Hematopoietic multipotent progenitor cell treated with erythropoietin and hydrocortisone succinate and interleukin-3 and kit ligand, for 15 days (in vitro differentiated cells): ENCODE measurements around the gene RFX4.
"Not testable (repeated sequence)": the region's sequence is repeated elsewhere in the genome, so short reads cannot be mapped to it uniquely, and the experiment has no call there.

ENCODE experiments used
- DNase-seq: peaks from one replicate; pipeline ENCODE4 v3.0.0-alpha.2; 2015; ENCODE audit warnings: low spot score

Gene RFX4

DNA sequence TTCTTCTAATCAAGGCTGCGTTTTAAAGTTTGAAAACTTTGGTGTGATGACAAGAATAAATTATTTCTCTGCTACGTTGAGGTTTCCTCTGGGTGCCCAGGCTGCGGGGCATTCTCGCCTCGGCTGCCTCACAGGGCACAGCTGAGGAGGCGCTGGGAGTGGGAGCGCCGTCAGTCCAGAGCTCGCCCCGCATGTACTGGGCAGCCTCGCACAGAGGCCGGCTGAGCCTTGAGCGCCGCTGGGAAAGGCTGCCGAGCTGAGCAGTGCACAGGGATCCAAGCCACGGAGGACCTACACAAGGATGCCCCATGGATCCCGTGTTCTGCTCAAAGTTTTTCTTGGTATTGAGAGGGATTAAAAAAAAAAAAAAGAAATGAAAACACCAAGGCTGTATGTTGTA is 11.6 kb downstream of the RFX4 start:
- DNase-seq, result no peak

DNA sequence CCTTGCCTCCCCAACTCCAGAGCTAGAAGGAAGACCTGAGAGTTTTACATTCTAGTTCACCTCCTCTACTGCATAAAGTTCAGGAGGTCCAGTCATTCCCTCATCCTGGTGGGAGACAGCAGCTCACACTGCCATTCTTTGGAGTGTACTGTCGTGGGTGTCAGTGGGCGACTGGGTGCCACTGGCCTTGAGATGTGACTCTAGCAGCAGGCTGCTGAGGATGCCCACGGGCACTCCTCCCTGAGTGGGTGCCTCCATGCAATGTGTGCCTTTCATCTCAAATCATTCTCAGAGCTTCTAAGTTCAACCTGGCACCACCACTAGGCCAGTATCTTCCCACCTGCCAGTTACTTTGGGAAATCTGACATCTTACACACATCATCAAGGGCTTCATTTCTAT is 12.5 kb downstream of the RFX4 start:
- no peak for DNase-seq

DNA sequence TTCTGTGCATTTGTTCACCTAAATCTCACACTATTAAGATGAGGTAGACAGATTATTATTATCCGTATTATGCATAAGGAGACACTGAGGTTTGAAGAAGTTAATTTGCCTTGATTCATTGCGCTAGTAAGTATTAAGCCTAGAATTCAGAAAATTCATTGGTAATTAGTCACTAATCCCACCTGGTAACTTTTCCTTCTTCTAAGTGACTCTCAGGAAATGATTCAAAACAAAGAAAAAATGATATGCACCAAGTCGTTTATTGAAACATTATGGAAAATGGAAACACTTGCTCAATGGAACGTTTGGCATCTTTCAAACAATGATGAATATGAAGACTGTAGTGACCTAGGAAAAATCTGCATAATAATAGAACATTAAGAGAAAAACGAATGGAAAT is 15.2 kb downstream of the RFX4 start:
- DNase-seq, result no peak

DNA sequence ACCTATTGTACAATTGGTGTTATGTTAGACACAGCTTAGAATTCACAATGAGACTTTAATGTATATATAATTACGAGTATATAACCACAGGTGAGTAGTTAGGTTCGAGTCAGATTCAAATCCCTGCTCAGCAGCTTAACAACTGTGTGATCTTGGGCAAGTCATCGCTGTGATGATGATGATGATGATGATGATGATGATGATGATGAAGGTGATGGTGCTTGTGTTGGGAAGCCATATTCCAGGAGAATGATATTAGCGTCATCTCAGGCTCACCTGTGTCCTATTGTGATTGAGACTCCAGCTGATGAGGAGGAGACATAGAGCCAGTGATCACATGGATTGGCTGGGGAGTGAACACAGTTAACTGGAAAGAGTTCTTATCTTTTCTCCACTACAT is 16.5 kb downstream of the RFX4 start:
- DNase-seq, result no peak

DNA sequence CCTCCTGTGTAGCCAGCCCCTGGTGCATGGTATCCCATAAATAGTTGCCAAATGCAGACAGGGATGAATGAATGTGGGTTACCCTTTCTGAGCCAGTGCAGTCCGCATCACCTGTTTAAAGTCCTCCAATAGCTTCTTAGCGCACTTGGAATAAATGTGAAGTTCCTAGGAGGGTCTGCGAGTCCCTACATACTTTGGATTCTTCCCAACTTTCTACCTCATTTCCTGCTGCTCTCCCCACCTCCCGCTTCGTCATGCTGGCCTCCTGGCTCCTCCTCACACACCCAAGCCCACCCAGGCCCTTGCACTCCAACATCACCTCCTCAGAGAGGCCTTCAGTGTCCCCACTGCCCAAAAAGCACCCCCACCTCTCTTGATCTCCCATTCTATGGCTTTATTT is 17.7 kb downstream of the RFX4 start:
- DNase-seq, result no peak

DNA sequence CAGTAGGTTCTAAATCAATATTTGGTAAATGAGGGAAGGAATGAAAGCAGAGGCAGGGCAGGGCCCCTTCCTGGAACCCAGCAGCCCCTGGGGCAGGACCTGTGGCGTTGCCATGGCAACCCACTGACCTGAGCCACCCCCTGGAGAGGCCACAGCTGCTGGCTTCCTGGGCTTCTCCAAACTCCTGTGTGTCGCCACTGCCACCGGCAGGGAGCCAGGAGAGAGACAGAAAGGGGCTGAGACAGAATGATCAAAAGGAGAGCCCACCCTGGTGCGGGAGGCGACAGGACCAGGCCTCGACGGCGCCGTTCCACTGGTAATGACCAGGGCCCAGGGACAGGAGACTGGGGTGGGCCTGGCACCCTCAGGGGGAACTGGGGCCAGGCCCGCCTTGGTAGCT is 18.2 kb downstream of the RFX4 start:
- no peak for DNase-seq

DNA sequence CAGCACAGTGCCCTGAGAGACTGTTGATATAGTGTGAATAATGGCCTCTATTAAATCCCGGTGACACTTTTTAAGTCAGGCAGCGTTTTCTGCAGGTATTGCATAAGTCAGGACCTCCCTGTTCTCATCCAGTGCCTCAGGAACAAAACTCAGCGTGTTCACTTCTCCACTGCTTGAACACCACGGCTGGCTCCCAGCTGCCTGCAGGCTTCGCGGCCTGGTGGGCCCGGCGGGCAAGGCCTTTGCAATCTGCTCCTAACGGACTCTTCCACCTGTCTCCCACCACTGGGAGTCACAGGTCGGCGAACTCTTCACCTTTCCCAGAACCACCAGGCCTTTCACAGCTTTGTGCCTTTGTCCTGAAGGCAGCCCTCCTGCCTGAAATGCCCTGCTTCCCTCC is 18.7 kb downstream of the RFX4 start:
- DNase-seq, result no peak

DNA sequence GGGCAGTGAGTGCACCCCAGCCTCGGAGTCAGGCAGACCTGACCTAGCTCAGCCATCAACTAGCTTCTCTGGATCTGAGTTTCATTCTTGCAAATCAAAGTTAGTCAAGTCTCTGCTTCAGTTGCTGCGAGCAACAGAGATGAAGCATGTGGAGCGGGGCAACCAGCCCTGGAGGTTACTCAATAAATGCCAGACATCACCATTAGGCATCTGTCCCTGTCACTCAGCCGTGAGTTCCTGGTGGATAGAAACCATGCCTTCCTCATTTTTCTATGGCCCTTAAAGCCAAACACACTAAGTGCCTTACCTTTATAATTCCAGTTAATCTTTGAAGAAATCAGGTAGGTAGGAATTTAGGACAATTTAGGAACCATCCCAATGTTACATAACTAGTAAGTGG is 19.3 kb downstream of the RFX4 start:
- no peak for DNase-seq

DNA sequence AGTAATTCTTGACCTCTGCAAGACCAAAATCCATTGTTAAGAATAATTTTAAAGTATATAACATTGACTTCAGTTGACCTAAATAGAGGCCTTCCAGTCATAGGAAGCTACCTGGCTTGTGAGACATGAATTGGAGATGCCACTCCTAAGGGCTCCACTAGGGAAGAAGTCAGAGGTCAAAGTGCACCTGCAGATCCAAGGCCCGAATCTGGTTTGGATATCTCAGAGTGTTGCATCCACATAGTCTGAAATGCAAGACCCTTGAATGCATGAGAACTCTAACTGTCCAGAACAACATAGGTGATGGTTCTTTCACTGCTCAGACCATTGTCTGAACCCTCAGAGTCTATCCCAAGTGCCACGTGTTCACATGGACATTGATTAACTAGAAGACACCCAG is 22.4 kb downstream of the RFX4 start:
- no peak for DNase-seq

DNA sequence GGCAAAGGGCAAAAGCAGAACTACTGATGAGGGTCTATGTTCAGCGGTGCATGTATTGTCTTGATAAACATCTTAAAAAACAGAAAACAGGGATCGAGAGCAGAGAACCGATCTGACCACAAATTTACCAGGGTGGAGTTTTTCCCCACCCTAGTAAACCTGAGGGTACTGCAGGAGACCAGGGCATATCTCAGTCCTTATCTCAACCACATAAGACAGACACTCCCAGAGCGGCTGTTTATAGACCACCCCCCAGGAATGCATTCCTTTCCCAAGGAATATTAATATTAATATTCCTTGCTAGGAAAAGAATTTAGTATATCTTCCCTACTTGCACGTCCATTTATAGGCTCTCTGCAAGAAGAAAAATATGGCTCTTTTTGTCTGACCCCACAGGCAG is 37.8 kb downstream of the RFX4 start:
- not testable (repeated sequence) for DNase-seq

DNA sequence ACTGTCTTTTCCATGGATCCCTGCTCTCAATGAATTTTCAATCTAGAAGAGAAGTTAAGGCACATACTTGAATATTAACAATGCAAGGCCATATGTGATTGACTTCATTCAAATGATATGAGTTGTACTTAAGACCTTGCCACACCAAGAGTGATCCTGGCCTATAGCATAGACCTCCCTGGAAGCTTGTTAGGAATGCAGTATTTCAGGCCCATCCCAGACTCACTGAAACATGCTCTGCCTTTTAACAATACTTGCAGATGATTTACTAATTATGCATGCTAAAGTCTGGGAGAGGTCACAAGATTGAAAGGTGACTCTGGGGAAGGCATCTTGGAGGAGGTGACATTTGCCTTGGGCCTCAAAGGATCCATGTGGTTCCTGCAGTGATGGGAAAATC is 43.2 kb downstream of the RFX4 start:
- DNase-seq, result no peak

DNA sequence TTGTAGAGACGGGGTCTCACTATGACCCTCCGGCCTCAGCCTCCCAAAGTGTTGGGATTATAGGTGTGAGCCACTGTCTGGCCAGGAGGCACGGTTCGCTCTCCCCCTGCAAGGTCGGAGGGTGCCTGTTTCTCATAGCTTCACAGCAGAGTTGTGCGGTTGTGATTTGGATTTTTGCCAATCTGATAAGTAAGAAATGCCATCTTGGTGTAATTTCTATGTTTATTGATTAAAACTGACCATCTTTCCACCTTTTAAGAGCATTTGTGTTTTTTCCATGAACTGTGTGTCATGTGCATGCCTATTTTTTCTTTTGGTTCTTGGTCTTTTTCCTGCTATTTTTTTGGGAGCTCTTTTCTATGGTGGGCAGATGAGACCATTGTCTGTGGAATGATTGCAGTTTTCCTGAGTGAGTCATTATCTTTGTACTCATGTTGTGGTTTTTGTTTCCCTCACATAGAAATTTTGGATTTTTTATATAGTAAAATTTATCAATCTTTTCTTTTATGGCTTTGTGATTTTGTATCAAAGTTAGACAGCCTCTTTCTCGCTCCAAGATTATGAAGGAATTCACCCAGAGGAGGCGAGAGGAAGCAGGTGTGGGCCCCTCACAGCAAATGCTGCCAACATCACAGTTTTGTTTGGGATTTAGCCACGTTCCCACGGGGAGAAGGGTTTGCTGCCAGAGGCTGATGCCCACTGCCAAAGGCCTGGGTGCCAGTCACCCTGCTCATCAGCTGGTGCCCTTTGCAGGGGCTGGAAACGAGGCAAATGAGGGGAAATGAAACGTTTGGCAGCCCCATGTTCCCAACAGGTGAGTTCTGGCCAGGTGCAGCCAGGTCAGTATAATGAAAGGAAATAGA is 47.2 kb downstream of the RFX4 start:
- no peak for DNase-seq

DNA sequence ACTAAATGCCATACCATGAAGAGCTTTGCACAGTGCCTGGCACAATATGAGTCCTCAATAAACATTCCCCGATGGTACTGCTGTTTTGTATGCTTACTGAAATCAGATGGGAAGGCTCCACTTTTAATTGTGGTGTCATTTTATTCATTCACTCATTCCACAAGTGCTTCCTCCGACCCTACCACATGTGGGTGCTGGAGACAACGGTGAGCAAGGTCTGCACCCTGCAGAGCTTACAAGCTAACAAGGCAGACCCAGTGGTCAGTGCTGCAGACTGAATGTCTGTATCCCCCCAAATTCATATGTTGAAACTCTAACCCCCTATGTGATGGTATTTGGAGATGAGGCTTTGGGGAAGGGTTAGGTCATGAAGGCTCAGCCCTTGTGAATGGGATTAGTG is 48.3 kb downstream of the RFX4 start:
- DNase-seq, result no peak

DNA sequence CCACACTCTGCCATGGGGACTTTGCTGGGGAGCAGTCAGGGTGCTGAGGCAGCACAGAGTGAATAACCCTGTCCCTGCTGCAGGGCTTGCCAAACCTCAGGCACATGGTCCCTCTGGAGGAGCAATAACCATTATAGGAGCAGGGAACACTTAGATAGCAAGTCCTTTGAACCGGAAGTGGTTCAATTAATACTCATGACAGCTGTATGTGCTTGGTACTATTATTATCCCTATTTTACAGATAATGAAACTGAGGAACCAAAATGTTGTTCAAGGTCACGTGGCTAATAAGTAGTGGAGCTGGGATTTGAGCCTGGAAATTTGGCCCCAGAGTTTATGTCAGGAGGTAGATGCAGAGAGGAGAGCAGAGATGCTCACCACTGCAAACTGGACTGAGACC is 49.0 kb downstream of the RFX4 start:
- DNase-seq, result no peak

DNA sequence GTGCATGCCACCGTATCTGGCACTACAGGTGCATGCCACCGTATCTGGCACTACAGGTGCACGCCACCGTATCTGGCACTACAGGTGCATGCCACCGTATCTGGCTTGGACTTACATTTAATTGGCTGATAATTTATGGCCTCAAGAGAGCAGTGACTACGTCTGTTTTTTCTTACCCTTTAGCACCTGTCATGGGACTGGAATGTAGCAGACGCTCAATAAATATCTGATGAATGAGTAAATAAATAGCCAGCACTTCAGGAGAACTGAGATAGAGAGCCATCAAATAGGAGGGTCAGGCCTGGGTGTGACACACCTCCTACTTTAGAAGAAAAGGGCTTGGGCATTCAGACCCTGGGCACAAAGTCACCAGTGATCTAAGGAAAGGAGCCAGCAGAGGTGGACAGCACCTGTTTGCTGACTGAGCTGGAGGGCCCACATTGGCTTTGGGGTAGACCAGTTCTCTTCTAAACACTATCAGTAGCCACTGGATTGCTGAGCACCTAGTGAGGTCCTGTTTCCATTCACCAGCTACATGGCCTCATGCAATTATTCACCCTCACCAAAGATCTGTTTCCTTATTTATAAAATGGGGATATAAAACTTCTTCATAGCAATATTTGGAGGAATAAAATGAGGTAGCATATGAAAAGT is 50.1 kb downstream of the RFX4 start:
- DNase-seq, result no peak

DNA sequence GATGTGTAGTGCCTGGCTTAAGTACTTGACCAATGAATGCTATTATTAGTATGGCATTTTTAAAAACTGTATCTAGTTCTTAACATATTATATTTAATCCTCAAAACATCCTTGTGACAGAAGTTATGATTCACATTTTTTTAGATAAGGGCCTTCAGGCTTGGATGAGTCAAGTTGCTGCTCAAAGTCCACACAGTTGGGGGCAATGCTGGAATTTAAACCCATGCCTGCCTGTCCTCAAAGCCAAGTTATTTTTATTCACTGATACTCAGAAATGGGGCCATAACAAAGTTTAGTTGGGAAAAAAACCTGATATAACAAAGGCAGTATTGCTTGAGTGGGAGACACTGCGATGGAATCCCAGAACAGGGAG is 50.6 kb downstream of the RFX4 start:
- DNase-seq, result no peak

DNA sequence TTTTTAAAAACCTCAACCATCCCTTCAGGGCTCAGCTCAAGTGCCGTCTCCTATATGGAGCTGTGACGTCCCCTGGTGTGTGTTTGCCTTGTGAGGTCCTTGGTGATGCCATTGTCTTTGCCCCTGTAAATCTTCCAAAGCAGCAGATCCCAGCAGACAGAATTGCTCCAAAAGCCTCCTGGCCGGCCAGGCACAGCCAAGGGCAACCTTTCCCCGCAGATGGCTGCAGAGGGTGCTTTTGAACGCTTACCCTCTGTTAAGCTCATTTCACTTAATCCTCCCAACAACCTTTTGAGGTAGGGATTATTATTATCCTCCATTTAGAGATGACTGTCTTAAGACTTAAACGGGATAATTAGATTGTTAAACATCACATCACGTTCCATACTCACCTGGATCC is 51.4 kb downstream of the RFX4 start:
- DNase-seq, result no peak

DNA sequence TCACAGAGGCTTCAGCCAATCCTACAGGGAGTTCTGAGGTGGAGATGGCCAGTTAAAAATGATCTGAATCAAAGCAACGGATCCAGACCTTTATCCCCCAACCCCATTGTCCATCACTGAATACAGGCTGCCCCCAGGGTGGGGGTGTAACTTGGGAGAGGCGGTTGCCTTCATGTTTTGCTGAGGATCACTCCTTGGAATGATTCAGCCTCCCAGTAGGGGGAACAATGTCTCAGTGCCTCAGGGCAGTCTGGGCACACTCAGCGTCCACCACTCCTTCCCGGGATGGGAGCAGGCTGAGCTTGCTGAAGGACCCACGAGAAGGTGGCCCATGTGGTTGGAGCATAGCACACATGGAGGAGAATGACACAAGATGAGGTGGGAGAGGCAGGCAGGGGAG is 60.2 kb downstream of the RFX4 start:
- no peak for DNase-seq

DNA sequence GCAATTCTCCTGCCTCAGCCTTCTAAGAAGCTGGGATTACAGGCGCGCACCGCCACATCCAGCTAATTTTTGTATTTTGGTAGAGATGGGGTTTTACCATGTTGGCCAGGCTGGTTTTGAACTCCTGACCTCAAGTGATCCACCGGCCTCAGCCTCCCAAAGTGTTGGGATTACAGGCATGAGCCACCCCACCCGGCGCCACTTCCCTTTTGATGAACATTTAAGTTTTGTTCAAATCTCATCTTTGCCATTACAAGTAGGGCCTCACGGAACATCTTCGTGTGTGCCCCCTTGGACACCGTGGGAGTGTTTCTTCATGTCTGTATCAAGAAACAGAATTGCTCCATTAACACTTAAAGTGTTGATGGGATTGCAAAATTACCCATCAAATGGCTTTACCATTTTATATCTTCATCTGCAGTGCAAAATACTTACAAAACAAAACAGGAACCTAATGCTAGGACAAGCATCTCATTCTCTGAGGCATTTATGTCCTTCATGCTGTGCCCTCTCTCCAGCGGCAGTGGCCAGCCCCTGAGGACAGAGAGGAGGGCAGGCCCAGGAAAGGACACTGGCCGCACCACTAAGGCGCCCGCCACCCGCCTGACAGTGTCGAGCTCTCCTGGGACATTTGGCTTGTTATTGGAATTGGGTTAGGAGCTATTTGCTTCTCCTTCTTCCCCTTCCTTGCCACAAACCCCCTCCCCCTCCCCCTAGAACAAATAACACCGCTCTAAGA is 61.7 kb downstream of the RFX4 start:
- DNase-seq, result no peak

DNA sequence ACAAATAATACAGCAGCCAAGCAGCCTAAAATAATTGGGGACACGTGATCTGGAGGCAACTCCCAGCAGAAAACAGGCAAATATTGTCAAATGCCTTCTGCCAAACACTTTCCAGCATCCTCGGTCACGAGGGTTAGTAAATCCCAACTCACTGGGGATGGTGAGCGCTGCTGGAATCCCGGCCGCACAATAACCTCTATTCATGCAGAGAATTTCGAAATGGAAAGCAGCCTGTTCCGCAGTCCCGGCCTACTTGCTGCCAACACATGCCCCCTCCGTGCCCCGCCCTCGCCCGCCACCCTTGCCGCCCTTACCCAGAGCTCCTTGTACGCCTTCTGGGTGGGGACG is 62.2 kb downstream of the RFX4 start:
- DNase-seq, result no peak

DNA sequence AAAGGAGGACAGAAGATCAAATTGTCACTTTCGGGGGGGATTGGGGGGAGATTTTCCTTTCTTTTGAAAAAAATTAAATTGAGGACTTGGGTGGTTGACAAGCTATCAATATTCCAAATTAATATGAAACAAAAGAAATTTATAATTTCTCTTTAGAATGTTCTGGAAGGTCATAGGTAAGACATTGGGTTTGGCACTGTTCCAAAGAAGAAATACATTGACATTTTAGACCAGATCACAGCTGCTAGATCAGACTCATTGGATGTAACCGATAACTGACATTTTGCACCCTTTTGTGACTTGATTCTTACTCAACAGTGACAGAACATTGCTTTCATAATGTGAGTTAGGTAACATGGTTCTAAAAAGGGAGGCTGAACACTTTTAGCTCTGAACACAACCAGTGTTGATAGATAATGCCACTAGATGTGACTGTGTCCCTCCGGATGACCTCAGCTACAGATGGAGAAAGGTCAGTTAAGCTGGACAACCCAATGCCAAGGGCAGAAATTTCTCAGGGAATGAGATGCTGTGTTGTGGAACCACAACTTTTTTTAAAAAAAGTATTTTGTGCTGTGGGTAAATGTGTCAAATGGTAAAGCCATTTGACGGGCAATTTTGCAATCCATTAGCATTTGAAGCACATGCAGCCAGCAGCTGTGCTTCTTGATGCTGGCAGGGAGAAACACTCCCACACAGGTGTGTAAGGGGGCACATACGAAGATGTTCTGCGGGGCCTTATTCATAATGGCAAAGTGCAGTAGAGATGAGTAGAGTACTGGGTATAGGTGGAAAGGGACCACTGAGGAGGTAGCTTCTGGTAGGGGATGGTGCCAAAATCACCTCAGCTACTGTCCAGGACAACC is 62.9 kb downstream of the RFX4 start:
- DNase-seq, result no peak

DNA sequence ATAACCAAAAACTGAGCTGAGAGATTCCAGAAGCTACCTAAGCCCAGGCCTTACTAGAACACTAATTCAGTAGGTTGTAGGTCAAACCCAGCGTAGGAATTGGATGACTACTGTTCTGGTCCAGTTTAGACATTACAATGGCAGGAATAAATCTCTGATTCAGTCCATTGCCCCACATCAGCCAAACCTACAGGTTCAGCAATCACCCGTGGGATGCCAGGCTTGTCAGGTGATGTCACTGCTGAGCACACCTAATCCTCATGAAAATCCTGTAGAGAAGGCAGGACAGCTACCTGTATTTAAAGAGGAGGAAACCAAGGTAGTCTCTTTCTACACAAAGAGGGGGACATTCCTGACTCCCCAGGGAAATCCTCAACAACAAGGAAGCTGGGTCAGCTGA is 63.7 kb downstream of the RFX4 start:
- no peak for DNase-seq
